Measurements from ENCODE around the gene PCDHGA1. TPM values are rescaled to one million over a fixed set of nuclear protein-coding genes. Genes with fewer than 3 reads are reported as not detected.

The PCDHGA1 gene
- total RNA-seq, 1 experiment from 2014 or later, result 0.63 TPM

- Histone ChIP-seq H3K4ac (ENCODE audit: low read depth, low read length) (no peak overlapping the region), H2AFZ (ENCODE audit: low read length) (no peak overlapping the region), H2BK12ac (ENCODE audit: insufficient read length, low read depth, low read length) (no peak overlapping the region), H3K79me1 (ENCODE audit: insufficient read depth, low read depth, low read length, poor library complexity, severe bottlenecking) (no peaks in the 10 kb centered on the region), H3T11ph (ENCODE audit: low read length) (no peak overlapping the region), H4K20me1 (ENCODE audit: control insufficient read depth, insufficient read depth, insufficient read length) (no peaks in the 10 kb centered on the region), H3K4me2 (ENCODE audit: insufficient read depth, insufficient read length, low read length) (no peak overlapping the region), H3K56ac (ENCODE audit: insufficient read length, low read depth, low read length) (no peak overlapping the region), H2BK20ac (ENCODE audit: low read depth, low read length, poor library complexity, severe bottlenecking) (no peak overlapping the region), H2BK15ac (ENCODE audit: low read depth, low read length) (no peak overlapping the region), H3K14ac (ENCODE audit: insufficient read depth, low read length) (no peak overlapping the region), H3K27ac (ENCODE audit: insufficient read length, low read depth, low read length) (no peak overlapping the region), H3K9ac (ENCODE audit: extremely low read depth, insufficient read length, low read length) (no peak overlapping the region), H4K8ac (replicated peaks; ENCODE audit: insufficient read length, low read depth, low read length) (no peak overlapping the region), H3K18ac (ENCODE audit: insufficient read length, low read depth, low read length) (no peak overlapping the region), H3K23ac (ENCODE audit: insufficient read length, low read depth, low read length) (no peak overlapping the region), H3K4me1 (ENCODE audit: insufficient read depth, low read length) (no peaks in the 10 kb centered on the region), H2BK120ac (ENCODE audit: low read depth, low read length, poor library complexity, severe bottlenecking) (no peak overlapping the region), H3K27me3 (ENCODE audit: insufficient read depth, low read length) (no peaks in the 10 kb centered on the region), H4K5ac (ENCODE audit: insufficient read length, low read depth, low read length) (no peak overlapping the region), H2AK5ac (ENCODE audit: insufficient read length, low read length) (no peak overlapping the region), H2BK5ac (ENCODE audit: insufficient read length, low read length) (no peak overlapping the region), H4K91ac (ENCODE audit: insufficient read length, low read depth, low read length) (no peak overlapping the region), H3K9me3 (ENCODE audit: control insufficient read depth, low read depth, low read length) (no peaks in the 10 kb centered on the region), H3K23me2 (ENCODE audit: insufficient read length, low read depth, low read length, poor library complexity, severe bottlenecking) (no peaks in the 10 kb centered on the region), H3K79me2 (ENCODE audit: insufficient read depth, low read length) (no peaks in the 10 kb centered on the region)
- Mint-ChIP-seq H3K9me3 (no peaks in the 10 kb centered on the region), H3K36me3 (ENCODE audit: insufficient read depth in 1 of 3, low read depth in 3 of 3) (peaks cover 13 to 22% (median 15%) of the 10 kb centered on the region in 3 experiments; a peak in 6 of 7 replicates), H3K27ac (no peak overlapping the region), H3K27me3 (ENCODE audit: low read depth) (no peaks in the 10 kb centered on the region), H3K4me1 (no peaks in the 10 kb centered on the region), H3K4me3 (no peak overlapping the region)
- TF ChIP-seq CTCF (conservative IDR thresholded peaks at IDR 0.05), result no peak
- no peak for DNase-seq
- WGBS (ENCODE audit: extremely low coverage, insufficient read length, low lambda C conversion rate), result no CpG with 5 or more reads among the region's 1 CpG
Measured at GRCh38 chr5:141532726-141533125, 202.4 kb downstream of the PCDHGA1 start.
